ENCODE data around the gene AMMECR1. TPM values are rescaled to one million over a fixed set of nuclear protein-coding genes. Genes with fewer than 3 reads are reported as not detected.
"Not testable (repeated sequence)": the region's sequence is repeated elsewhere in the genome, so short reads cannot be mapped to it uniquely, and the experiment has no call there.

The AMMECR1 gene
- 1.5 TPM for total RNA-seq
- long read RNA-seq, full-length matches to known transcripts = 4 of 11 reads
- long read RNA-seq, partial matches to known transcripts = 0 of 11 reads
- long read RNA-seq, other reads (novel, unspliced or antisense) = 7 of 11 reads

DNA sequence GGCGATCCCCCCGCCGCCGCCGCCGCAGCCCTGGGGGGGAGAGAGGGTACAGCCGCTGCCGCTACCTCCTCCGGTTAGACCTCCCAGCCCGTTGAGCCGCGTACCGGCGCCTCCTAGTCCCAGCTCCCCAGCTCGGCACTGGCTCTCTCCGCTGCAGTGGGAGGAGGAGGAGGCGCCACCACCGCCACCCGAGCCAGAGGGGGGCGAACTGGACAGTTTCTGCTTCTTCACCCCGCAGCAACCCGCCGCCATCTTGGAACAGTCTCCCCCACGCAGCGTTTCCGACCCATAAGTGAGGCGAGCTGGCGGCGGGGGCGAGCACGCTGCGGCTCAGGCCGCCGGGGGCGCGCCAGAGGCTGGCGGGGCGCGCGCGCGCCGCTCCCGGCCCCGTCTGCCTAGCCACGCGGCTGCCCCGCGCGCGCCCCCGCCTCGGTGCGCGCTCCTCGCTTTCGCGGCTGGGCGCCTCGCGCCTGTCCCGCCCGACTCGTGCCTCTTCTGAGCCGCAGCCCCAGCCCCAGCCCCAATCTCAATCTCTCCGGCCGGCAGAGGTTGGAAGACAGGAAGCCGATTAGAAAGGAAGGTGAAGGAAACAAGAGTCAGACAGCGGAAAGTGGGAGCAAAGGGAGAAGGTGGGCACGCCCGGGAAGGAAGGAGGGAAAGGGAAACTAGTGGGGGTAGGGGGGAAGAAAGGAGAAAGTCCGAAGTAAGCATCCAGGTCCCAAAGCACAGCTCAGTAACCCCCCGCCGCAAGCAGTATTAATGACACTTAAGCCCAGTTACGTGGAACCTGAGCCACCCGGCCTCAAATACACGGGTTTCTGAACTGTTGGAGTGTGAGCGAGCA is at the start of gene AMMECR1:
TSS of gene AMMECR1 (minus strand) at position 266 of the 844 bp plus-strand sequence. CDS start at position 252, 14 bp downstream.
- DNase-seq (ENCODE audit: low spot score) = peak; percentile 82
- intact Hi-C loops (cut with DNase I) = loop anchor here (5.0 kb wide), 1 partner anchor 136 kb away; no protein-coding TSS in a partner anchor

DNA sequence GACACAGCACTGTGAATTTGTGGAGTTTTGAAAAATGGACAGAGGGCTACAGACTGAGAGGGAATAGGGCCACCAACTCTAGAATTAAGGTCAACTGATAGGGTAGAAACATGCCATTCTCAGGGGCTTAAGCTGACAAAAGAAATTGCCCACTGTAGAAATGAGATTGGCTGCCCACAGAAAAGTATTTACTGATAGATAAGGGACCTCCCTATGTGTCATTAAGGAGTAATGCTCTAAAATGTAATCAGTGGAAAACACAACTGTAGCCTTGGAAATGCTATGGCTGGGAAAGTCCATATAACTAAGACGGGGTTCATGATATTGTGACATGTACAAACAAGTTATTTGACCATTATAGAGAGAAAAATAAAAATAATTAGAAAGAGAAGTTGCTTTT is 45.4 kb upstream of the AMMECR1 start:
- intact Hi-C loops (cut with DNase I) = no loop called here

DNA sequence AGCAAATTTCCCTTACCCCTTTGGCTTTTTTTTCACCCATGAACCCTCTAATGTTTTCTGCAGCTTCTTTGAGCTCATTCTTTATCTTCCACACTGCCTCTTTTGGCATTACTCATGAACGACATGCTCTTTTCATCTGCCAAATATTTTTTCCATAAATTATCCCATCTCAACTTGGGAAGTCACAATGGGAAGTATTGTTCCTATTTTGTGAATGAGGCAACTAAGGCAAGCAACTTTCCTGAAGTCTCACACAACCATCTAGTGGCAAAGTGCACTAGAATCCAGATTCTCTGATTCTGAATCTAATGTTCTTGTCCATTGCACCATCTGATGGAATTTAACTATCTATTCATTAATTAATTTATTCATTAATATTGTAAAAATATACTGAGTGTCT is 41.4 kb upstream of the AMMECR1 start:
- intact Hi-C loops (cut with DNase I) = no loop called here
- DNase-seq (ENCODE audit: low spot score) = no peak

More for the DNA sequence above, 45.4 kb upstream of the AMMECR1 start:
- DNase-seq (ENCODE audit: low spot score) = no peak

DNA sequence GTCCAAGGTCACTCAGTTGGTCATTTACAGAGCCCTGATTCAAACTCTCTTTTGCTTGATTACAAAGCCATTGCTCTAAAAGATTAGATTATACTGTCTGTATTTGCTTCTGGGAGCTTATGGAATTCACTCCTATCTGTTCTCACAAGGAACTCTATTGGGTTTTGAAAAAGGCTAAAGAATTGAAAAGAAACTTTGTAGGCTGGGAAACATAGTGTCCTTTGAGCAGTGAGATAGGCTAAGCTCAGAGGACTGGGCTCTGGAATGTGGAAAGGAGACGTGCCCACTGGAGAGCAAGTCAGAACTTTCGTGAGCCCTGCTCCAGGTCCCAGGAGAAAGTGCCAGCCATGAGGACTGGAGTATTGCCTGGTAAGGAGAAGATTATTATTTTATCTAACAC is 40.7 kb upstream of the AMMECR1 start, which contains the start of gene RTL9:
TSS of gene RTL9 (plus strand) at position 301 of the 400 bp plus-strand sequence. CDS start 91,770 bp downstream, outside the sequence.
- no peak for DNase-seq (ENCODE audit: low spot score)
- intact Hi-C loops (cut with DNase I) = no loop called here

DNA sequence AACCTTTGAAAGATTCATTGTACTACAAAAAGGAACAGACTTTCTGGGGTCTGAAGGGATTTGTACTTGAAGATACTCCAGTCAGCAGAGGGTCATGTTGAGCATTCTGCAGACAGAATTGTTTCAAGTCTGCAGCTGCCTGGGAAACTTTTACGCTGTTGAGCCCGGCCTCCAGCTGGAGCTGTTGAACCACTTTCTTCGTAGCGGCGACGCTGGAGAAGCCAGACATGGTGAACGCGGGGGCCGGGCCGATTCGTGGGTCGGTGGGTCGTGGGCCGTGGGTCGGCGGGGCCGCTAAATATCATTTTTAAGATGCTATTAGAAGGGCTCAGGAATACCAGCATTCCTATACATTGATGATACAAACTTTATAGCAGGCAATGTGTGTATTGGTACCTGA is 28.8 kb upstream of the AMMECR1 start:
- intact Hi-C loops (cut with DNase I) = no loop called here
- no peak for DNase-seq (ENCODE audit: low spot score)

DNA sequence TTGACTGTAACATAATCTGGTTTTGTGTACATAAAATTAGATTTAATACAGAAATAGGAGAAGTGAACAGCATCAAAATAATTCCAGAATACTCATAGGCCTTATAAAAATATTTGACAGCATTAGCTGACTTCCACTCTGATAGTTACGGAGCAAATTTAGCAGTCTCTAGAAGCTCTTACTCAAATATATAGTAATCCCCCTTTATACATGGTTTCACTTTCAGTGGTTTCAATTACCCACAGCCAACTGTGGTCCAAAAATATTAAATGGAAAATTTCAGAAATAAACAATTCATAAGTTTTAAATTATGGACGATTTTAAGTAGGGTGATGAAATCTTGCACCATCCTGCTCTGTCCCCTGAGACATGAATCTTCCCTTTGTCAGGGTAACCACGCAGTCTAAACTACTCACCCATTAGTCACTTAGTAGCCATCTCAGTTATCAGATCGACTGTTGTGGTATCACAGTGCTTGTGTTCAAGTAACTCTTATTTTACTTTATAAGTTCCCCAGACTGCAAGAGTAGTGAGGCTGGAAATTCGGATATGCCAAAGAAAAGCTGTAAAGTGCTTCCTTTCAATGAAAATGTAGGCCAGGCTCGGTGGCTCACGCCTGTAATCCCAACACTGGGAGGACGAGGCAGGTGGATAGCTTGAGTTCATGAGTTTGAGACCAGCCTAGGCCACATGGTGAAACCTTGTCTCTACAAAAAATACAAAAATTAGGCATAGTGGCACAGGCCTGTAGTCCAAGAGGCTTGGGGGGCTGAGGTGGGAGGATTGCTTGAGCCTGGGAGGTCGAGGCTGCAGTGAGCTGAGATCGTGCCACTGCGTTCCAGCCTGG is 23.5 kb upstream of the AMMECR1 start:
- intact Hi-C loops (cut with DNase I) = no loop called here
- DNase-seq (ENCODE audit: low spot score) = no peak

DNA sequence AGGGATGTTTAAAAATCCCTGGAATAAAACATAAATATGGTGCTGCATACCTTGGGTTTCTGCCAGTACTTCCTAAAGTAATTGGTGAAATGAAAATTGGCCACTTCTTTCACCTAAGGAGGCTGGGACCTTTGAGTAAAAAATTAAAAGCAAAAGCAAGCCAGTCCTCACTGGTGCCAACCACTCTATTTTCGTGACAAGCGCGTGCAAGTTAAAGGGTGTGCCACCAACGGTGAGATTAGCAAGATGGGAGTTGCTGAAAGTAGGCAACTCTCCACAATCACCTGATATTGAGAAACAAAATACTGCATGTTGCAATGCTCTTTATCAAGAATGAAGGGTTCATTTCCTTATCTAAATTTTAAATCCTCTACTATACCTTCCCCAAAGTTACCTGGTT is 21.1 kb upstream of the AMMECR1 start:
- intact Hi-C loops (cut with DNase I) = no loop called here
- no peak for DNase-seq (ENCODE audit: low spot score)

DNA sequence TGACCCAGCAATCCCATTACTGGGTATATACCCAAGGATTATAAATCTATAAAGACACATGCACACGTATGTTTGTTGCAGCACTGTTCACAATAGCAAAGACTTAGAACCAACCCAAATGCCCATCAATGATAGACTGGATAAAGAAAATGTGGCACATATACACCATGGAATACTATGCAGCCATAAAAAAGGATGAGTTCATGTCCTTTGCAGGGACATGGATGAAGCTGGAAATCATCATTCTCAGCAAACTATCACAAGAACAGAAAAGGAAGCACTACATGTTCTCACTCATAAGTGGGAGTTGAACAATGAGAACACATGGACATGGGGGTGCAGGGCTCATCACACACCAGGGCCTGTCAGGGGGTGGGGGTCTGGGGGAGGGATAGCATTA is 15.6 kb upstream of the AMMECR1 start:
- DNase-seq (ENCODE audit: low spot score); intact Hi-C loops (cut with DNase I): not testable (repeated sequence)

DNA sequence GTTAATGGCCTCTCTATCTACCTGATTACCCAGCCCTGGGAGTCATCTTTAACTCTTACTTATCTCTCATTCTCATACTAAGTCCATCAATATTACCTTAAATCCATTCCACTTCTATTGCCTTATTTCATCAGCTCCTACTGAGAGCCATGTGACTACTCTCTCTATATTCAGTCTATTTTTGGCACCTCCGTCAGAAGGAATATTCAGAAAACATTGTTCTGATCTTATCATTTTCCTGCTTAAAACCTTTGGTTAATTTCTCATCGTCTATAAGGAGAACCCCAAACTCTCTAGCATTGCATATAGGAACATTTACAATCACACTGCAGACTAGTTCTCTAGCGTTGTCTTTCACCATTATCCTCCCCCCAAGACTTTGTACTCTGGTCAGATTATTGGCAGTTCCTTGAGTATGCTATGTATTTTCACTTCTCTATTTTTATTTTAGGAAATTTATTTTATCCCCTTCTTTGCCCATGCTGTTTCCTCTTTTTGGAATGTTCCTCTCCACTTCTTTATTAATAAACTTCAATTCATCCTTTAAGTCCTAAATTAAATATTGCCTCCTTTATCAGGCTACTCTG is 13.7 kb upstream of the AMMECR1 start:
- intact Hi-C loops (cut with DNase I) = no loop called here
- no peak for DNase-seq (ENCODE audit: low spot score)

DNA sequence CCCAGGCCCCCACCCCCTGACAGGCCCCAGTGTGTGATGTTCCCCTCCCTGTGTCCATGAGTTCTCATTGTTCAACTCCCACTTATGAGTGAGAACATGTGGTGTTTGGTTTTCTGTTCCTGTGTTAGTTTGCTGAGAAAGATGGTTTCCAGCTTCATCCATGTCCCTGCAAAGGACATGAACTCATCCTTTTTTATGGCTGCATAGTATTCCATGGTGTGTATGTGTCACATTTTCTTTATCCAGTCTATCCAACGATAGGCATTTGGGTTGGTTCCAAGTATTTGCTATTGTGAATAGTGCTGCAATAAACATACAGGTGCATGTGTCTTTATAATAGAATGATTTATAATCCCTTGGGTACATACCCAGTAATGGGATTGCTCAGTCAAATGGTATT is 10.7 kb upstream of the AMMECR1 start:
- intact Hi-C loops (cut with DNase I); DNase-seq (ENCODE audit: low spot score): not testable (repeated sequence)

DNA sequence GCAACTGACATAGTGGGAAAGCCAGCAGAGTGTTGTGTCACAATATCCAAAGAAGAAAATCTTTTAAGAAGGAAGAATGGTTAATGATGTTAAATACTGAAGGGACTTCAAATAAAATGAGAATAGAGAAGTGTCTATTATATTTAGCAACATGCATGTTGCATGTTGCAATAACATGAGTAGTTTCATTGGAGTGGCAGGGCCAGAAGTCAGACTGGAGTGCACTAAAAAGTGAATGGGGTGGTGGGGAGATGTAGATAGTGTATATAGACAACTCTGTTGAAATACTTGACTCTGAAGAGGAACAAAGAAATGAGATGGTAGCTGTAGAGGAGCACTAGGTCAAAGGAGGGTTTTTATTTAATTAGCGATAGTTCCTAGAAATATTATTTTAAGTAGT is 9.5 kb upstream of the AMMECR1 start:
- DNase-seq (ENCODE audit: low spot score) = no peak
- intact Hi-C loops (cut with DNase I) = no loop called here

DNA sequence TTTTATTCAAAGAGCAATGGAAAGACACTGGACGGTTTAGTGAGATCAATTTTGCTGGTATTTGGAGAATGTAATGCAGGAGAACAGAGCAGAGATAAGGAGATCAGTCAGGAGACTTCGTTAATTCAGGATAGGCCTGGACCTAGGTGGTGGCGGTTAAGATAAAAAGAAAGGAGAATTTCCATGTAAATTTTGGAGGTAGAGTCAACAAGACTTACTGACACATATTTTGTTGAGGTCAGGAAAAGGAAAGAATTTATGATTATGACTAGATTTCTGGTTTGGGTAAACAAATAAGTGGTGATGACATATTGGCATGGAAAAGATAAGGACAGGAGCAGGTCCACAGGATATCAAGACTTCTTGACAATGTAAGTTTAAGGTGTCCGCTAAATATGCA is 8.8 kb upstream of the AMMECR1 start:
- no peak for DNase-seq (ENCODE audit: low spot score)
- intact Hi-C loops (cut with DNase I) = no loop called here

DNA sequence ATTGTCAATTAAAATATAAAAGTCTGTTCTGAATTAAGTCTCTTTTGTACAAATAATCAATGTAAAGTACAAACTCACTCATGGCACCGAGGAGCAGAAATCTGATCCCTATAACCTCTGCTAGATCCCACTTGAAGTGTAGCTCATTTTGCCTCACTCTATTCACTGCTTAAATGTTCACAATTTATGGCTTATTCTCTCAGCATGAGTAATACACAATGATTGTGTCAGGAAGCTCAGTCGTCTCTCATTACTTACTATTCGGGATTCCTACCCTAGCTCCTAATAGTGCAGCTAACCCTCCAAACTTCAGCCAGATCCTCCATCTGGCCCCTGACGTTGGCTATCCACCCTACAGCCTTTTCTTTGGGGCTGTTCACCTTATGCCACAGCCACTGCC is 4.7 kb upstream of the AMMECR1 start:
- intact Hi-C loops (cut with DNase I) = no loop called here

DNA sequence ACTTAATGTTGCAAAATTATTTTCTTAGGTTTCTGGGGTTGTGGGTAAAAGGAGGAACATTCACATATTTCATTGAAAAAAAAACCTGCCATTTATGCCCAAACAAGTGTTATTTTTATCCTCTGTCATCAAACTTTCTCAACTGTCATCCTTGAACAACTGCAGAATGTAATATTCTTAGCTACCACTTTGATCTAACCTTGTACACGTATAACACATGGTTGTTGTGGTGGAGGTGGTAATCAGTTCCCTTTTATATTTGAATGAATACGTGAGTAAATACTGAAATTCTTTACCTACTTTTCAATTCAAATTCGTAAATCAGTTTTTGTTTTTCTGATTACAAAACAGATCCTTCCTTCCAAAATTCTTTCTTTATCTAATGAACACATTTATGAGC is 3.8 kb upstream of the AMMECR1 start:
- intact Hi-C loops (cut with DNase I) = no loop called here
- DNase-seq (ENCODE audit: low spot score) = no peak

More for the DNA sequence above, 4.7 kb upstream of the AMMECR1 start:
- DNase-seq (ENCODE audit: low spot score) = no peak

DNA sequence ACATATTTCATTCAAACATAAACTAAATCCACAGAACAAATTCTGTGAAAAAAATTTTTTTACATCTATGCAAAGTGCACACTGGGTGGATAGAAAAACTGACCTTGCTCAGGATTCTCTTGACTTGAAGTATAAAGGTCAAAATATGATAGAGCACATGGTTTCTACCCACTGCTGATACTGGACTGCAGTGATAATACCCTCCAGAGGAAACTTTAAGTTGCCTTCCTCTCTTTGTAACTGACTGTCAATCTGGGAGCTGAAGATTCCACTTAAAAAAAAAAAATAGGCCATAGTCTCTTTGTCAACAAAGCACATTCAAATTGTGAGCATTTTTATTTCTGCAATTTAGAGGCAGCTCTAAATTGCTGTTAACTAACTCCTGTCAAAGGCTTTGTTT is 3.2 kb upstream of the AMMECR1 start:
- no peak for DNase-seq (ENCODE audit: low spot score)
- intact Hi-C loops (cut with DNase I) = no loop called here

DNA sequence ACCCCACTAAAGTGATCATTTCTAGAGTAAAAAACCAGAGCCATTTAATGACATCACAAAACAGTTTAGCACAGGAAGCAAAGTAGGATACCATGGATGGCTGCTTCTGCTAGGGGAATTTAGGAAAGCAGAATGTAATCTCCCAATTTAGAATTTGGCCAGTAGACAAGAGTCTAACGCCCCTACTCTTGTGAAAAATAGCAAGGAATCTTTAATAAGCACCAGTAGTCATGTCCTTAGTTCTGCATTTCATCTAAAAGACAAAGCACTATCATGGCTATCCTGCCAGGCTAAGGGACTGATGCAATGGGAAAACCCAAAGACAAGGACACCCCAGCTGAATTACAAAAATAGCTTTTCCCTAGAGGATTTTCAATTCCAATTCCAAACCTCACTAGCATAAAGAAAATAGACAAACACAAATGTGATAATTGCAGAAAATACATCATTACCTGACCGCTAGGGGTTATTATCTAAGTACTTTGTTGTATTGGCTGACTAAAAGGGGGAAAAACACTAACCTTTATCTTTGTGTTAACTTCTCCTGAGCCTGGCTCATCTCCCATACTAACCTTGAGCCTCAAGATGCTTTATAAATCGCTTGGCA is 2.6 kb upstream of the AMMECR1 start:
- intact Hi-C loops (cut with DNase I) = no loop called here
- DNase-seq (ENCODE audit: low spot score) = no peak

DNA sequence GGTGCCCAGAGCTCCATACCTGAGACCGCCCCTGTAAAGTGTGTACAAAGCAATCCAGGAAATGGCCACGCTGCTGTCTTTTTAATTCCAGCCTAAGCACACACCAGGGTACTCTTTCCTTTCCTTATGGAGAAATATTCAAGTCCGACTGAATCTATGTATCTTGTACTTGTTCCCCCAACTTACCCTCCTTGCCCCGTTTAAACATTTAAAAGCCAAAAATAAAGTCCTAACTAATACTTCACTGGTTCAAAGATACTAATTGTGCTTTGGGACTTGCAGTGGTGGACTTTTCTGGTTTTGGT is 731 bp upstream of the AMMECR1 start:
- no peak for DNase-seq (ENCODE audit: low spot score)
- intact Hi-C loops (cut with DNase I) = loop anchor here (5.0 kb wide), 1 partner anchor 136 kb away; no protein-coding TSS in a partner anchor

DNA sequence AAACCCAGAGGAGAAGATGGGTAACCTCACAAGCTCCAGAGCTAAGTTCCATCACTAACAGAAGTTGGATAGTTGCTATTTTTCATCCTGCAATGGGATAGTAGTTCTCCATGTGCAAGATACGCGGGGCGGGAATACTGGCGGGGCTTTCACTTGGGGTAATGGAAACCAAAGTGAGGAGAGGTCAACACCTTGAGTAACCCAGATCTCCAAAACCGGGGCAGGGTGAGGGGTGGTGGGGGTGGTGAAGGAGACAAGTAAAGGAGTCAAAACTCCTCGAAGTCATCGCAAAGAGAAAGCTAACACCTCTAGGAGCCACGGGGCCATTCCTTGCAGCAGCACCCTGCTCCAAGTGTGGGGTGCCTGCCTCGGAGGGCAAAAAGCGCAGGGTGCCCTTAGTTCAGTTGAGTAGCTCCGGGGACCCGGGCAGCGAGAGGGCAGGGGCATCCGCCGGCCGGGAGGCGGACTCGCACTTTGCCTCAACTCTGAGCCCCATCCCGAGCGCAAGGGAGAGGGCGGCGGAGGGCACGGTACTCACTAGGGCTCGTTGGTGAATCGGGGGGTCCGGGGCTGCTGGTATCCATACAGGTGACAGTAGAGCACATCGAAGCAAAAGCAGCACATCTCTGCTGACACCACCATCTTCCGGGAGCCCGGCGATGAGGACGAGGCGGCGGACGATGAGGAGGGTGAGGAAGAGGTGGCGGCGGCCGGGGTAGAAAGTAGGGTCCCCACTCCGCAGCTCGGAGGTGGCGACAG is 645 bp downstream of the AMMECR1 start:
- DNase-seq (ENCODE audit: low spot score) = no peak
- intact Hi-C loops (cut with DNase I) = loop anchor here (5.0 kb wide), 1 partner anchor 135 kb away; no protein-coding TSS in a partner anchor

Measured in cardiac septum (tissue), 1 donor.